Measurements from ENCODE around the gene HDGF. TPM values are rescaled to one million over a fixed set of nuclear protein-coding genes. Genes with fewer than 3 reads are reported as not detected.

HDGF gene
- total RNA-seq, 1 experiment from 2014 or later: 310 TPM

DNA sequence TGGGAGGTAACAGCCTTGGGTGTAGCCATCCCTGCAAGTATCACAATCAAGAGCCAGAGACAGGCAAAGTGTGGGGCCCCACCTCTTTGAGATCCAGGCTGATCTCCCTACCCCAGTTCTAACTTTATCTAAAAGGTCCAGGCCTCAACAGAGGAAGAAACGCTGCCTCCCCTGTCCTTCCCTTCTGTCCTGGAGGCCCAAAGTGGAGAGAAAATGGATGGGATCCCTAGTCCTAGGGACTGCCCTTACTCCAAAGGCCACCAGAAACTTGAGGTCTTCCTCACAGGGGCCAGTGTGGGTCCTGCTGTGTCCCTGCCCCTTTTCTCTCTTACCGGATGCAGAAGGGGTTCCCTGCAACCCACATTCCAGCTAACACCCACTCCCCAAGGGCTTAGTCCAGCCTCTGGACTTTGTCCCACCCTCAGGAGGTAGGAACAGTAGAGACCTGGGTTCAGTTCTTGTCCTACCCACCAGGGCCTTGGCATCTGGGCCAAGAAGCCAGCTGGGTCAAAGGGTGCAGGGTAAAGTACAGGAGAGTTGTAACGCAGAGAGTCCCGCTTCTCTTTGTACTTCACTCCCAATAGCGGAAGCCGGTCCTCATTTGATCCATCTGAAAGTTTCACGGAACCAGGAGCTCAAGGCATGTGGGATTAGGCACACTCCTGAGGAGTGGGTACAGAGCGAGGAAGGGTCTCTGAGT, 1.9 kb downstream of the HDGF start:
- Histone ChIP-seq H3K23me2 (ENCODE audit: insufficient read length, low read depth, low read length, poor library complexity, severe bottlenecking) (peaks cover 23% of the 10 kb centered on the region), H3K79me1 (ENCODE audit: insufficient read depth, low read depth, low read length, poor library complexity, severe bottlenecking) (no peaks in the 10 kb centered on the region), H3K9ac (ENCODE audit: extremely low read depth, insufficient read length, low read length) (peak overlapping the region; percentile 85), H3K27ac (ENCODE audit: insufficient read length, low read depth, low read length) (no peak overlapping the region), H2BK20ac (ENCODE audit: low read depth, low read length, poor library complexity, severe bottlenecking) (no peak overlapping the region), H4K5ac (ENCODE audit: insufficient read length, low read depth, low read length) (no peak overlapping the region), H3T11ph (ENCODE audit: low read length) (no peak overlapping the region), H3K4ac (ENCODE audit: low read depth, low read length) (no peak overlapping the region), H2BK5ac (ENCODE audit: insufficient read length, low read length) (no peak overlapping the region), H3K23ac (ENCODE audit: insufficient read length, low read depth, low read length) (no peak overlapping the region), H4K91ac (ENCODE audit: insufficient read length, low read depth, low read length) (no peak overlapping the region), H3K4me2 (ENCODE audit: insufficient read depth, insufficient read length, low read length) (peak overlapping the region; percentile 73), H3K18ac (ENCODE audit: insufficient read length, low read depth, low read length) (no peak overlapping the region), H3K27me3 (ENCODE audit: insufficient read depth, low read length) (no peaks in the 10 kb centered on the region), H2BK15ac (ENCODE audit: low read depth, low read length) (no peak overlapping the region), H3K79me2 (ENCODE audit: insufficient read depth, low read length) (peaks cover 32% of the 10 kb centered on the region; the same call in 1 of the 2 replicates), H4K20me1 (ENCODE audit: control insufficient read depth, insufficient read depth, insufficient read length) (no peaks in the 10 kb centered on the region), H3K56ac (ENCODE audit: insufficient read length, low read depth, low read length) (no peak overlapping the region), H2AFZ (ENCODE audit: low read length) (no peak overlapping the region), H3K4me1 (ENCODE audit: insufficient read depth, low read length) (peaks cover 28% of the 10 kb centered on the region), H4K8ac (replicated peaks; ENCODE audit: insufficient read length, low read depth, low read length) (no peak overlapping the region), H2AK5ac (ENCODE audit: insufficient read length, low read length) (no peak overlapping the region), H2BK12ac (ENCODE audit: insufficient read length, low read depth, low read length) (no peak overlapping the region), H3K9me3 (ENCODE audit: control insufficient read depth, low read depth, low read length) (no peaks in the 10 kb centered on the region), H2BK120ac (ENCODE audit: low read depth, low read length, poor library complexity, severe bottlenecking) (no peak overlapping the region), H3K14ac (ENCODE audit: insufficient read depth, low read length) (no peak overlapping the region)
- H3K4me3 Mint-ChIP-seq: peak overlapping the region; percentile 91 to 94
- no peaks in the 10 kb centered on the region for H3K27me3 Mint-ChIP-seq (ENCODE audit: low read depth)
- peaks cover 16 to 25% (median 24%) of the 10 kb centered on the region in 3 experiments for H3K36me3 Mint-ChIP-seq (ENCODE audit: insufficient read depth in 1 of 3, low read depth in 3 of 3)
- H3K9me3 Mint-ChIP-seq: no peaks in the 10 kb centered on the region
- TF ChIP-seq, protein P1, sequence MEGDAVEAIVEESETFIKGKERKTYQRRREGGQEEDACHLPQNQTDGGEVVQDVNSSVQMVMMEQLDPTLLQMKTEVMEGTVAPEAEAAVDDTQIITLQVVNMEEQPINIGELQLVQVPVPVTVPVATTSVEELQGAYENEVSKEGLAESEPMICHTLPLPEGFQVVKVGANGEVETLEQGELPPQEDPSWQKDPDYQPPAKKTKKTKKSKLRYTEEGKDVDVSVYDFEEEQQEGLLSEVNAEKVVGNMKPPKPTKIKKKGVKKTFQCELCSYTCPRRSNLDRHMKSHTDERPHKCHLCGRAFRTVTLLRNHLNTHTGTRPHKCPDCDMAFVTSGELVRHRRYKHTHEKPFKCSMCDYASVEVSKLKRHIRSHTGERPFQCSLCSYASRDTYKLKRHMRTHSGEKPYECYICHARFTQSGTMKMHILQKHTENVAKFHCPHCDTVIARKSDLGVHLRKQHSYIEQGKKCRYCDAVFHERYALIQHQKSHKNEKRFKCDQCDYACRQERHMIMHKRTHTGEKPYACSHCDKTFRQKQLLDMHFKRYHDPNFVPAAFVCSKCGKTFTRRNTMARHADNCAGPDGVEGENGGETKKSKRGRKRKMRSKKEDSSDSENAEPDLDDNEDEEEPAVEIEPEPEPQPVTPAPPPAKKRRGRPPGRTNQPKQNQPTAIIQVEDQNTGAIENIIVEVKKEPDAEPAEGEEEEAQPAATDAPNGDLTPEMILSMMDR (conservative IDR thresholded peaks at IDR 0.05): no peak
- H3K27ac Mint-ChIP-seq: peak overlapping the region in 2 of 3 experiments; percentile 93 to 98; a peak in 4 of 7 replicates
- DNase-seq: no peak
- no CpG with 5 or more reads among the region's 8 CpGs for WGBS (ENCODE audit: extremely low coverage, insufficient read length, low lambda C conversion rate)
- H3K4me1 Mint-ChIP-seq: peaks cover 56 to 62% of the 10 kb centered on the region in 2 experiments
